Heart left ventricle (tissue), 16 donors: ENCODE results near the gene IL1RAPL1. TPM values are rescaled to one million over a fixed set of nuclear protein-coding genes. Genes with fewer than 3 reads are reported as not detected.
A peak's percentile ranks its signal among the peaks of the same experiment; 100 is the strongest.

Experiments
- ATAC-seq, 4 donors: fragments of 200-7000 bp; cut with Tn5 transposase; one replicate each; pipeline ENCODE4 v1.9.1; 2020 to 2022; ENCODE audit warnings: moderate library complexity in 4 of 4, mild to moderate bottlenecking in 3 of 4, moderate number of reproducible peaks in 1 of 4
- DNase-seq, 5 donors: peaks; one replicate each; pipeline ENCODE4 v3.0.0-alpha.2; 2020
- H3K27ac ChIP-seq, 12 donors: fragments of 200-600 bp; sonication (generic) in 4 of 12; one replicate each; pipeline versions ENCODE4 v1.5.0 to v1.8.0; 2016 to 2022; ENCODE audit warnings: mild to moderate bottlenecking in 2 of 12
- H3K27me3 ChIP-seq, 9 donors: fragments of 200-600 bp; sonication (generic) in 2 of 9; one replicate each; pipeline versions ENCODE4 v1.5.1 to v1.8.0; 2016 to 2022; ENCODE audit warnings: mild to moderate bottlenecking in 3 of 9
- H3K36me3 ChIP-seq, 9 donors: fragments of 200-600 bp; sonication (generic) in 2 of 9; one replicate each; pipeline versions ENCODE4 v1.5.0 to v1.8.0; 2018 to 2022; ENCODE audit warnings: mild to moderate bottlenecking in 2 of 9
- H3K4me1 ChIP-seq, 12 donors: fragments of 200-600 bp; sonication (generic) in 4 of 12; one replicate each; pipeline versions ENCODE4 v1.5.0 to v1.8.0; 2016 to 2022; ENCODE audit warnings: mild to moderate bottlenecking in 3 of 12
- H3K4me3 ChIP-seq, 12 donors: fragments of 200-600 bp; sonication (generic) in 4 of 12; one replicate each; pipeline versions ENCODE4 v1.5.0 to v1.8.0; 2017 to 2022; ENCODE audit warnings: mild to moderate bottlenecking in 9 of 12, moderate library complexity in 4 of 12
- H3K9me3 ChIP-seq, 12 donors: fragments of 200-600 bp; sonication (generic) in 4 of 12; one replicate each; pipeline versions ENCODE4 v1.5.0 to v1.8.0; 2016 to 2022; ENCODE audit warnings: mild to moderate bottlenecking in 1 of 12
- CTCF ChIP-seq, 12 donors: fragments of 200-600 bp; sonication (generic) in 4 of 12; IDR thresholded peaks; one replicate each; pipeline versions ENCODE4 v1.5.0 to v1.8.0; 2018 to 2022; ENCODE audit warnings: antibody characterized with exemption in 12 of 12, mild to moderate bottlenecking in 5 of 12
- POLR2A ChIP-seq, 2 donors: fragments of 450-650 bp; IDR thresholded peaks; one replicate each; pipeline ENCODE4 v1.6.1; 2017; ENCODE audit warnings: antibody characterized with exemption in 2 of 2, mild to moderate bottlenecking in 2 of 2, moderate library complexity in 2 of 2
- WGBS, 4 donors: extraction: QIAGEN DNeasy Blood & Tissue Kit in 2 of 4; methylation state at CpG; one replicate each; pipeline versions ENCODE4 v1.1.5 to v1.1.7; 2013 to 2018; 5-methylcytosine and 5-hydroxymethylcytosine counted together
- intact Hi-C, 10 donors: fragments of 100-400 bp; cut with DNase I; formaldehyde crosslinking; loops; one replicate each; pipeline versions ENCODE4 v1.11.1 to v1.14.2; 2022
- polyA plus RNA-seq, 2 donors: library from polyadenylated mRNA; stranded (reverse); fragments of 200-250 nt; gene quantifications; one replicate each; pipeline ENCODE4 v1.2.3, GENCODE V29; 2013
- total RNA-seq, 9 donors: library from RNA; depleted of rRNA in 2 of 9; stranded (reverse); fragments of >200 nt in 2 of 9; fragmentation: NEBNext Ultra II Directional in 3 of 9; extraction: Animal tissue kit (Norgen Biotek cat#: 25700) in 3 of 9; gene quantifications; one replicate each; pipeline versions ENCODE4 v1.1.0 to v1.2.4, GENCODE V29; 2016 to 2023
- donor health status: ischemic (EF 13 %, LVEDD 7.1; RV severe dilation, severe dysfunction).
- donor health status: healthy with polysubstance abuse.
- donor health status: DM: no; HTN: yes; CAD: no.
- donor health status: DM: no; HTN: no; CAD: no.
- donor health status: ischemic (EF 25% LVEDD 6.9; RV normal size, moderate dysfunction).
- donor health status: ischemic (EF 25% LVEDD 5.7; RV mildly dilated, moderate dysfunction).
- donor health status: healthy.
- donor health status: DM: yes; HTN: yes; CAD: no.
- donor health status: ischemic (EF 35%, LVEDD 5.7; RV mildly dilated, moderate dysfunction).
- donor health status: nonischemic (EF 11% LVEDD 7.7; RV severe dilation, severe dysfunction).
- donor health status: DM: yes; HTN: yes; CAD: no.
- donor health status: PGD.
- donor health status: ischemic (EF 29% LVEDD 5.4; RV normal size, mild dysfunction).
- donor health status: nonischemic (EF 23%, LVEDD 6.1; RV moderate dilation, normal function).

Gene IL1RAPL1
- total and polyA plus RNA-seq, 11 donors, result 0.42 to 4.7 (median 2.3) TPM

- Histone ChIP-seq H3K36me3 (no peaks in the 10 kb centered on the region), H3K4me3 (no peak overlapping the region), H3K27ac (no peak overlapping the region), H3K9me3 (no peaks in the 10 kb centered on the region), H3K27me3 (no peaks in the 10 kb centered on the region), H3K4me1 (no peaks in the 10 kb centered on the region)
- no peak for TF ChIP-seq POLR2A (IDR thresholded peaks at IDR 0.05)
- no peak for TF ChIP-seq CTCF (IDR thresholded peaks at IDR 0.05)
- intact Hi-C loops, result no loop called here
- peak in 1 of 4 donors; percentile 62 for ATAC-seq
- DNase-seq, result no peak
- WGBS, 4 donors, result 40 to 66% (median 57%) methylated on average over 1 of the region's 1 CpG
These were observed 708.9 kb downstream of the IL1RAPL1 start for GRCh38 chrX:29295987-29296680.

- H3K4me1 ChIP-seq, result no peaks in the 10 kb centered on the region
- TF ChIP-seq POLR2A (IDR thresholded peaks at IDR 0.05) (no peak), CTCF (IDR thresholded peaks at IDR 0.05) (no peak)
- no peaks in the 10 kb centered on the region for H3K27me3 ChIP-seq
- no peak overlapping the region for H3K4me3 ChIP-seq
- DNase-seq (no peak), ATAC-seq (no peak)
- no peaks in the 10 kb centered on the region for H3K36me3 ChIP-seq
- 37 to 67% (median 54%) methylated on average over 4 of the region's 4 CpGs for WGBS, 4 donors
- intact Hi-C loops, result no loop called here
- H3K9me3 ChIP-seq, result no peaks in the 10 kb centered on the region
- no peak overlapping the region for H3K27ac ChIP-seq
These were observed 710.0 kb downstream of the IL1RAPL1 start for GRCh38 chrX:29297171-29297800.

- Histone ChIP-seq H3K9me3 (no peaks in the 10 kb centered on the region), H3K4me1 (no peaks in the 10 kb centered on the region), H3K27me3 (no peaks in the 10 kb centered on the region), H3K27ac (no peak overlapping the region), H3K4me3 (no peak overlapping the region), H3K36me3 (no peaks in the 10 kb centered on the region)
- intact Hi-C loops, result no loop called here
- TF ChIP-seq POLR2A (IDR thresholded peaks at IDR 0.05) (no peak), CTCF (IDR thresholded peaks at IDR 0.05) (no peak)
- ATAC-seq, result no peak
- 68 to 91% (median 89%) methylated on average over 2 of the region's 2 CpGs for WGBS, 4 donors
- DNase-seq, result no peak
These were observed 712.4 kb downstream of the IL1RAPL1 start for GRCh38 chrX:29299684-29300083.

GRCh38 chrX:29308726-29309125 lies 721.5 kb downstream of the IL1RAPL1 start:
- TF ChIP-seq CTCF (IDR thresholded peaks at IDR 0.05) (no peak), POLR2A (IDR thresholded peaks at IDR 0.05) (no peak)
- Histone ChIP-seq H3K4me3 (no peak overlapping the region), H3K27ac (no peak overlapping the region), H3K27me3 (no peaks in the 10 kb centered on the region), H3K9me3 (no peaks in the 10 kb centered on the region), H3K4me1 (no peaks in the 10 kb centered on the region), H3K36me3 (no peaks in the 10 kb centered on the region)
- ATAC-seq, result no peak
- DNase-seq, result no peak
- WGBS, 4 donors, result 51 to 72% (median 58%) methylated on average over 4 of the region's 4 CpGs
- intact Hi-C loops, result no loop called here
